HepG2 (cell line): ENCODE data around the gene PKD2L1. TPM values are rescaled to one million over a fixed set of nuclear protein-coding genes. Genes with fewer than 3 reads are reported as not detected.
A peak's percentile ranks its signal among the peaks of the same experiment; 100 is the strongest.

Experiments
- ATAC-seq: fragments of 200-7000 bp; cut with Tn5 transposase; 3 replicates; pipeline ENCODE4 v1.9.1; 2020; ENCODE audit warnings: mild to moderate bottlenecking, moderate library complexity
- BruUV-seq: library from RNA; stranded (reverse); fragments of 400-500 nt; replicated peaks from 2 replicates; lab custom pipeline; 2021; lab: Mats Ljungman, UMichigan
- CTCF ChIA-PET: fragments of 300-600 bp; formaldehyde crosslinking; extraction: SDS; loops from one replicate; lab custom pipeline; 2021; ENCODE audit warnings: low total read pairs, inconsistent platforms, low intra/inter-chr PET ratio; lab: Yijun Ruan, JAX
- POLR2A ChIA-PET: fragments of 350-600 bp; sonication (Branson Sonifier 250); formaldehyde crosslinking; loops from one replicate; lab custom pipeline; 2020; ENCODE audit warnings: antibody characterized with exemption, inconsistent platforms; lab: Yijun Ruan, JAX
- DNase-seq: peaks from one replicate; pipeline ENCODE4 v3.0.0-alpha.2; 2015; ENCODE audit warnings: low spot score
- FAIRE-seq: peaks from 3 replicates; lab custom pipeline; 2011; peaks lifted over from hg19 to GRCh38; lab: Jason Lieb, UNC
- H2AFZ ChIP-seq: one replicate; pipeline ENCODE4 v1.6.1; 2011; ENCODE audit warnings: low read length, inconsistent platforms
- H3K27ac ChIP-seq: fragments of 300-600 bp; 3 replicates; pipeline ENCODE4 v1.8.0; 2011; ENCODE audit warnings: mixed run types, mild to moderate bottlenecking, mixed read lengths, low read length, inconsistent platforms; ENCODE audit not compliant: insufficient read depth; ENCODE audit errors: extremely low read length
- H3K27me3 ChIP-seq, 2 experiments: fragments of 200-600 bp in 1 of 2; 2 replicates in 1 of 2; 3 replicates in 1 of 2; pipeline versions ENCODE4 v1.6.0 to v1.8.0; 2011; ENCODE audit warnings: low read length in 2 of 2, mild to moderate bottlenecking in 2 of 2, moderate library complexity in 2 of 2, inconsistent platforms in 1 of 2; ENCODE audit not compliant: insufficient read depth in 2 of 2, control insufficient read depth in 1 of 2
- H3K36me3 ChIP-seq, 2 experiments: fragments of 200-600 bp in 1 of 2; replicated peaks in 1 of 2; 2 replicates in 1 of 2; 3 replicates in 1 of 2; pipeline versions ENCODE4 v1.5.1 to v1.8.0; 2011; ENCODE audit warnings: low read length in 2 of 2, inconsistent platforms in 1 of 2; ENCODE audit not compliant: insufficient read depth in 2 of 2, control insufficient read depth in 1 of 2
- H3K4me1 ChIP-seq: 2 replicates; pipeline ENCODE4 v1.5.1; 2012; ENCODE audit warnings: low read length, inconsistent platforms; ENCODE audit not compliant: insufficient read depth
- H3K4me2 ChIP-seq: 2 replicates; pipeline ENCODE4 v1.6.0; 2011; ENCODE audit warnings: low read depth, low read length, inconsistent platforms
- H3K4me3 ChIP-seq, 3 experiments: fragments of 200-600 bp in 1 of 3; sonication (generic), shearing (Covaris generic) in 1 of 3; replicated peaks in 1 of 3; 2 replicates each; pipeline ENCODE4 v1.5.1; 2011 to 2016; ENCODE audit warnings: low read length in 3 of 3, inconsistent platforms in 2 of 3, low read depth in 2 of 3, mild to moderate bottlenecking in 2 of 3, control low read depth in 1 of 3, mixed read lengths in 1 of 3; ENCODE audit not compliant: insufficient read depth in 1 of 3
- H3K79me2 ChIP-seq: one replicate; pipeline ENCODE4 v1.6.1; 2011; ENCODE audit warnings: low read length, inconsistent platforms; ENCODE audit not compliant: insufficient read depth
- H3K9ac ChIP-seq: 2 replicates; pipeline ENCODE4 v1.6.0; 2011; ENCODE audit warnings: mild to moderate bottlenecking, low read depth, low read length, inconsistent platforms; ENCODE audit not compliant: insufficient read depth
- H3K9me3 ChIP-seq: 2 replicates; pipeline ENCODE4 v1.5.1; 2012; ENCODE audit warnings: mild to moderate bottlenecking, low read length
- H4K20me1 ChIP-seq: 2 replicates; pipeline ENCODE4 v1.6.0; 2011; ENCODE audit warnings: inconsistent platforms, mild to moderate bottlenecking, low read length, moderate library complexity; ENCODE audit not compliant: insufficient read depth
- ATRX ChIP-seq: sonication (generic); formaldehyde crosslinking; IDR thresholded peaks from 2 replicates; pipeline ENCODE4 v1.4.0; 2020; ENCODE audit warnings: missing genetic modification reagents, borderline replicate concordance
- CBX5 ChIP-seq: sonication (generic); formaldehyde crosslinking; IDR thresholded peaks from 2 replicates; pipeline ENCODE4 v1.4.0; 2020; ENCODE audit warnings: missing genetic modification reagents, borderline replicate concordance
- GATAD1 ChIP-seq: IDR thresholded peaks from 2 replicates; pipeline ENCODE4 v1.6.1; 2016; ENCODE audit warnings: missing genetic modification reagents, missing compliant biosample characterization
- HMGA1 ChIP-seq: sonication (generic); formaldehyde crosslinking; conservative IDR thresholded peaks from 2 replicates; pipeline ENCODE4 v1.4.0; 2020; ENCODE audit warnings: missing genetic modification reagents
- KMT2B ChIP-seq: IDR thresholded peaks from 2 replicates; pipeline ENCODE4 v1.6.1; 2016; ENCODE audit warnings: missing genetic modification reagents, missing compliant biosample characterization
- MTA3 ChIP-seq: sonication (generic); formaldehyde crosslinking; IDR thresholded peaks from 2 replicates; pipeline ENCODE4 v1.4.0; 2020; ENCODE audit warnings: missing genetic modification reagents
- SCMH1 ChIP-seq: sonication (generic); formaldehyde crosslinking; IDR thresholded peaks from 2 replicates; pipeline ENCODE4 v1.9.0; 2021; ENCODE audit warnings: missing genetic modification reagents, mild to moderate bottlenecking, borderline replicate concordance
- THAP11 ChIP-seq: IDR thresholded peaks from 2 replicates; pipeline ENCODE4 v1.6.1; 2016; ENCODE audit warnings: missing biosample characterization, missing genetic modification reagents
- ZNF460 ChIP-seq: sonication (generic); formaldehyde crosslinking; IDR thresholded peaks from 2 replicates; pipeline ENCODE4 v1.5.1; 2020; ENCODE audit warnings: missing genetic modification reagents, mild to moderate bottlenecking, borderline replicate concordance
- ZNF761 ChIP-seq: sonication (generic); formaldehyde crosslinking; conservative IDR thresholded peaks from 2 replicates; pipeline ENCODE4 v1.4.0; 2020; ENCODE audit warnings: mild to moderate bottlenecking, missing genetic modification reagents
- ZNF879 ChIP-seq: sonication (generic); formaldehyde crosslinking; IDR thresholded peaks from 2 replicates; pipeline ENCODE4 v1.8.1; 2023; ENCODE audit warnings: missing genetic modification reagents
- WGBS: methylation state at CpG from one replicate; pipeline ENCODE4 v1.1.6; 2017; ENCODE audit warnings: low lambda C conversion rate; 5-methylcytosine and 5-hydroxymethylcytosine counted together
- in situ Hi-C: cut with HindIII; loops from 2 replicates; pipeline ENCODE4 v1.10.0; 2017; ENCODE audit warnings: low pct_unique_long_range_greater_than_20kb; ENCODE audit not compliant: extremely low pct_ligation_motif_present
- intact Hi-C: fragments of 100-400 bp; cut with micrococcal nuclease; formaldehyde crosslinking; loops from one replicate; pipeline ENCODE4 v1.10.0; 2022; ENCODE audit not compliant: unreplicated experiment
- polyA plus RNA-seq, 8 experiments: library from polyadenylated mRNA; depleted of rRNA in 3 of 8; stranded (reverse) in 7 of 8; unstranded in 1 of 8; fragments of >200 nt; fragmentation: Illumina TruSeq in 4 of 8; extraction: Trizol in 4 of 8; gene quantifications; 2 replicates each; pipeline versions ENCODE4 v1.2.1 to v1.2.3, GENCODE V29; 2011 to 2016; ENCODE audit warnings: low read depth in 4 of 8, missing spikeins in 1 of 8, mixed read lengths in 1 of 8; ENCODE audit not compliant: insufficient read depth in 1 of 8
- total RNA-seq, 5 experiments: library from RNA; depleted of rRNA; stranded (reverse); fragments of >200 nt; fragmentation: Illumina TruSeq; extraction: Trizol; gene quantifications; 2 replicates each; pipeline ENCODE4 v1.2.3, GENCODE V29; 2016; ENCODE audit warnings: low read depth in 1 of 5
- TF ChIP-seq, protein P1 (sequence below): sonication (generic); formaldehyde crosslinking; IDR thresholded peaks from 2 replicates; pipeline ENCODE4 v1.4.0; 2020; ENCODE audit warnings: missing genetic modification reagents
- TF ChIP-seq, protein P2 (sequence below): sonication (generic); formaldehyde crosslinking; IDR thresholded peaks from 2 replicates; pipeline ENCODE4 v1.9.0; 2021; ENCODE audit warnings: missing genetic modification reagents, borderline replicate concordance
- TF ChIP-seq, protein P3 (sequence below): sonication (generic); formaldehyde crosslinking; IDR thresholded peaks from 2 replicates; pipeline ENCODE4 v1.5.0; 2020; ENCODE audit warnings: mild to moderate bottlenecking, missing genetic modification reagents, moderate library complexity

PKD2L1 gene
- total and polyA plus RNA-seq, 2 of the 13 experiments (the other 11 are each of a cell fraction or from before 2014, with no cell fraction given): 0.07 to 0.15 TPM

DNA sequence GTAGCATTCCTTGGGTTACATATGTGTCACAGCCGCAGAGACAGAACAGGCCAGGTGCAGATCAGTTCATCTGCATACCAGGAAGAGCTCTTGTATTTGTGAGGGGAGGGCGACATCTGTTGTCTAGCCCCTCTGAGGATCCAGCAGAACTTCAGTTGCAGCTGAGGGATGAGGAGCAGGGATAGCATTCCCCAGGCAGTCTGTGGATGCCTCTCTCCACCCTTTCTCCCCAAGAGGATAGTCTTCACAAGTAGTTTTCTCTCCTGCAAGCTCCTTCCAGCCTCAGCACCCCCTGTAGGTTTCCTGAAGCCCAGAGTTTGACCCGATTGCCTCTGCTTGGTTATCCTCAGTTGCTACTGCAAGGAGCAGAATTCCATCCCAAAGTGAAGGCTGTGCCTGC lies 19.6 kb upstream of the PKD2L1 start:
- peak overlapping the region; percentile 81 for H3K27ac ChIP-seq
- intact Hi-C loops (no loop called here), in situ Hi-C loops (loop anchor here (25.0 kb wide), 1 partner anchor 538 kb away; no protein-coding TSS in a partner anchor)
- ATAC-seq: no peak
- H3K9ac ChIP-seq: peak overlapping the region; percentile 89
- no peak for DNase-seq
- peak overlapping the region; percentile 83 for H3K4me2 ChIP-seq
- H3K27me3 ChIP-seq: no peaks in the 10 kb centered on the region; a peak in 1 of 5 replicates
- H2AFZ ChIP-seq: no peak overlapping the region
- WGBS: 31% methylated on average over 3 of the region's 3 CpGs
- H3K4me3 ChIP-seq: peak overlapping the region; percentile 95 to 99 (median 95)
- BruUV-seq: no TSS peak
- peaks cover 71% of the 10 kb centered on the region for H3K4me1 ChIP-seq
- H4K20me1 ChIP-seq: peaks cover 67% of the 10 kb centered on the region
- no peaks in the 10 kb centered on the region for H3K9me3 ChIP-seq
- ChIA-PET CTCF (interaction anchor here (1.2 kb wide), 1 partner anchor 84 kb away, joined by 3 read pairs; no protein-coding TSS in a partner anchor), POLR2A (interaction anchor here (1.0 to 12.6 kb wide), 8 partner anchors 9 to 43 kb away, joined by 4 to 287 read pairs (median 8); no protein-coding TSS in a partner anchor)
- FAIRE-seq: no peak
- peaks cover 25 to 65% of the 10 kb centered on the region in 2 experiments for H3K36me3 ChIP-seq
- peaks cover 83% of the 10 kb centered on the region for H3K79me2 ChIP-seq
- TF ChIP-seq, protein P1, sequence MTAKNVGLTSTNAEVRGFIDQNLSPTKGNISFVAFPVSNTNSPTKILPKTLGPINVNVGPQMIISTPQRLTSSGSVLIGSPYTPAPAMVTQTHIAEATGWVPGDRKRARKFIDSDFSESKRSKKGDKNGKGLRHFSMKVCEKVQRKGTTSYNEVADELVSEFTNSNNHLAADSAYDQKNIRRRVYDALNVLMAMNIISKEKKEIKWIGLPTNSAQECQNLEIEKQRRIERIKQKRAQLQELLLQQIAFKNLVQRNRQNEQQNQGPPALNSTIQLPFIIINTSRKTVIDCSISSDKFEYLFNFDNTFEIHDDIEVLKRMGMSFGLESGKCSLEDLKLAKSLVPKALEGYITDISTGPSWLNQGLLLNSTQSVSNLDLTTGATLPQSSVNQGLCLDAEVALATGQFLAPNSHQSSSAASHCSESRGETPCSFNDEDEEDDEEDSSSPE: no peak
- TF ChIP-seq, protein P2, sequence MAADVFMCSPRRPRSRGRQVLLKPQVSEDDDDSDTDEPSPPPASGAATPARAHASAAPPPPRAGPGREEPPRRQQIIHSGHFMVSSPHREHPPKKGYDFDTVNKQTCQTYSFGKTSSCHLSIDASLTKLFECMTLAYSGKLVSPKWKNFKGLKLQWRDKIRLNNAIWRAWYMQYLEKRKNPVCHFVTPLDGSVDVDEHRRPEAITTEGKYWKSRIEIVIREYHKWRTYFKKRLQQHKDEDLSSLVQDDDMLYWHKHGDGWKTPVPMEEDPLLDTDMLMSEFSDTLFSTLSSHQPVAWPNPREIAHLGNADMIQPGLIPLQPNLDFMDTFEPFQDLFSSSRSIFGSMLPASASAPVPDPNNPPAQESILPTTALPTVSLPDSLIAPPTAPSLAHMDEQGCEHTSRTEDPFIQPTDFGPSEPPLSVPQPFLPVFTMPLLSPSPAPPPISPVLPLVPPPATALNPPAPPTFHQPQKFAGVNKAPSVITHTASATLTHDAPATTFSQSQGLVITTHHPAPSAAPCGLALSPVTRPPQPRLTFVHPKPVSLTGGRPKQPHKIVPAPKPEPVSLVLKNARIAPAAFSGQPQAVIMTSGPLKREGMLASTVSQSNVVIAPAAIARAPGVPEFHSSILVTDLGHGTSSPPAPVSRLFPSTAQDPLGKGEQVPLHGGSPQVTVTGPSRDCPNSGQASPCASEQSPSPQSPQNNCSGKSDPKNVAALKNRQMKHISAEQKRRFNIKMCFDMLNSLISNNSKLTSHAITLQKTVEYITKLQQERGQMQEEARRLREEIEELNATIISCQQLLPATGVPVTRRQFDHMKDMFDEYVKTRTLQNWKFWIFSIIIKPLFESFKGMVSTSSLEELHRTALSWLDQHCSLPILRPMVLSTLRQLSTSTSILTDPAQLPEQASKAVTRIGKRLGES (CRISPR knock-in tag): no peak
- no peak for TF ChIP-seq ZNF761 (CRISPR knock-in tag)
- no peak for TF ChIP-seq THAP11 (CRISPR knock-in tag)
- TF ChIP-seq, protein P3, sequence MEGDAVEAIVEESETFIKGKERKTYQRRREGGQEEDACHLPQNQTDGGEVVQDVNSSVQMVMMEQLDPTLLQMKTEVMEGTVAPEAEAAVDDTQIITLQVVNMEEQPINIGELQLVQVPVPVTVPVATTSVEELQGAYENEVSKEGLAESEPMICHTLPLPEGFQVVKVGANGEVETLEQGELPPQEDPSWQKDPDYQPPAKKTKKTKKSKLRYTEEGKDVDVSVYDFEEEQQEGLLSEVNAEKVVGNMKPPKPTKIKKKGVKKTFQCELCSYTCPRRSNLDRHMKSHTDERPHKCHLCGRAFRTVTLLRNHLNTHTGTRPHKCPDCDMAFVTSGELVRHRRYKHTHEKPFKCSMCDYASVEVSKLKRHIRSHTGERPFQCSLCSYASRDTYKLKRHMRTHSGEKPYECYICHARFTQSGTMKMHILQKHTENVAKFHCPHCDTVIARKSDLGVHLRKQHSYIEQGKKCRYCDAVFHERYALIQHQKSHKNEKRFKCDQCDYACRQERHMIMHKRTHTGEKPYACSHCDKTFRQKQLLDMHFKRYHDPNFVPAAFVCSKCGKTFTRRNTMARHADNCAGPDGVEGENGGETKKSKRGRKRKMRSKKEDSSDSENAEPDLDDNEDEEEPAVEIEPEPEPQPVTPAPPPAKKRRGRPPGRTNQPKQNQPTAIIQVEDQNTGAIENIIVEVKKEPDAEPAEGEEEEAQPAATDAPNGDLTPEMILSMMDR (CRISPR knock-in tag): 0 out of 2 replicates have a peak, but pooled peaks have one; percentile 10
- no peak for TF ChIP-seq SCMH1 (CRISPR knock-in tag)
- TF ChIP-seq MTA3 (CRISPR knock-in tag): no peak
- TF ChIP-seq KMT2B (CRISPR knock-in tag): no peak
- no peak for TF ChIP-seq ATRX (CRISPR knock-in tag)
- TF ChIP-seq HMGA1 (CRISPR knock-in tag): no peak
- no peak for TF ChIP-seq ZNF879 (CRISPR knock-in tag)
- no peak for TF ChIP-seq GATAD1 (CRISPR knock-in tag)
- TF ChIP-seq ZNF460 (CRISPR knock-in tag): no peak
- no peak for TF ChIP-seq CBX5 (CRISPR knock-in tag)
